Activated naive CD4-positive, alpha-beta T cell treated with anti-CD3 and anti-CD28 coated beads for 36 hours (primary cell): ENCODE results near the gene ACACB. TPM values are rescaled to one million over a fixed set of nuclear protein-coding genes. Genes with fewer than 3 reads are reported as not detected.
A peak's percentile ranks its signal among the peaks of the same experiment; 100 is the strongest.

Experiments used
- CTCF ChIA-PET: fragments of 350-600 bp; sonication (Branson Sonifier 250); formaldehyde crosslinking; loops from one replicate; lab custom pipeline; 2021; ENCODE audit warnings: antibody characterized with exemption; lab: Charles Lee
- DNase-seq: peaks from one replicate; pipeline ENCODE4 v3.0.0-alpha.2; 2020
- H3K27ac Mint-ChIP-seq: one replicate; pipeline ENCODE4 v1.8.0; 2021; ENCODE audit warnings: mild to moderate bottlenecking, mixed read lengths
- H3K27me3 Mint-ChIP-seq: one replicate; pipeline ENCODE4 v1.8.0; 2021; ENCODE audit warnings: low read depth, mixed read lengths
- H3K36me3 Mint-ChIP-seq: one replicate; pipeline ENCODE4 v1.8.0; 2021; ENCODE audit warnings: low read depth, mixed read lengths
- H3K4me1 Mint-ChIP-seq: one replicate; pipeline ENCODE4 v1.8.0; 2021; ENCODE audit warnings: low read depth, mixed read lengths
- H3K4me3 Mint-ChIP-seq: one replicate; pipeline ENCODE4 v1.8.0; 2021; ENCODE audit warnings: mild to moderate bottlenecking, moderate library complexity, mixed read lengths
- H3K9me3 Mint-ChIP-seq: one replicate; pipeline ENCODE4 v1.8.0; 2021; ENCODE audit warnings: mixed read lengths
- intact Hi-C: fragments of 100-400 bp; cut with micrococcal nuclease; formaldehyde crosslinking; loops from one replicate; pipeline ENCODE4 v1.15.1; 2023
- total RNA-seq, 2 experiments: library from RNA; stranded (reverse); gene quantifications; one replicate each; pipeline ENCODE4 v1.2.3, GENCODE V29; 2021

Gene ACACB
- total RNA-seq, 2 experiments from 2014 or later, result 11.0 to 11.8 TPM

DNA sequence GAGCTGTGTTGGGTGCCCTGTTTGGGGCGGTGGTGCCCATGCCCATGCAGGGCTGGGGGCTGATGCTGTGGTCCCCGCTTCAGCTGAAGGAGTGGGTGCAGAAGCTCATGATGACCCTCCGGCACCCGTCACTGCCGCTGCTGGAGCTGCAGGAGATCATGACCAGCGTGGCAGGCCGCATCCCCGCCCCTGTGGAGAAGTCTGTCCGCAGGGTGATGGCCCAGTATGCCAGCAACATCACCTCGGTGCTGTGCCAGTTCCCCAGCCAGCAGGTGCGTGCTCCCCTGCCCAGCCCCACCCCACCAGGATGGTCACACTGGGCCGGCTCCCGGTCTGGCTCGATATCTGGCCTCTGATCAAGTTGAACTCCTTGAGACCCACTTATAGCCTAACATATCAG lies 92.7 kb downstream of the ACACB start:
- DNase-seq, result no peak
- intact Hi-C loops, result no loop called here

GRCh38 chr12:109212460-109213115 lies 96.2 kb downstream of the ACACB start:
- Mint-ChIP-seq H3K4me1 (no peaks in the 10 kb centered on the region), H3K36me3 (peaks cover 6% of the 10 kb centered on the region), H3K27ac (no peak overlapping the region), H3K4me3 (no peak overlapping the region), H3K27me3 (no peaks in the 10 kb centered on the region), H3K9me3 (no peaks in the 10 kb centered on the region)
- CTCF ChIA-PET, result no interaction called here
- no peak for DNase-seq
- intact Hi-C loops, result no loop called here

More for the DNA sequence above, 92.7 kb downstream of the ACACB start:
- H3K9me3 Mint-ChIP-seq, result no peaks in the 10 kb centered on the region
- CTCF ChIA-PET, result interaction anchor here (0.5 kb wide), 1 partner anchor 12 kb away, joined by 3 read pairs; no protein-coding TSS in a partner anchor
- no peaks in the 10 kb centered on the region for H3K27me3 Mint-ChIP-seq
- no peak overlapping the region for H3K4me3 Mint-ChIP-seq
- H3K4me1 Mint-ChIP-seq, result no peaks in the 10 kb centered on the region
- H3K27ac Mint-ChIP-seq, result no peak overlapping the region
- H3K36me3 Mint-ChIP-seq, result peaks cover 1% of the 10 kb centered on the region

GRCh38 chr12:109214131-109214530 lies 97.7 kb downstream of the ACACB start:
- peaks cover 6% of the 10 kb centered on the region for H3K36me3 Mint-ChIP-seq
- H3K4me1 Mint-ChIP-seq, result no peaks in the 10 kb centered on the region
- intact Hi-C loops, result no loop called here
- CTCF ChIA-PET, result no interaction called here
- H3K27me3 Mint-ChIP-seq, result no peaks in the 10 kb centered on the region
- no peak overlapping the region for H3K27ac Mint-ChIP-seq
- no peak overlapping the region for H3K4me3 Mint-ChIP-seq
- no peak for DNase-seq
- H3K9me3 Mint-ChIP-seq, result no peaks in the 10 kb centered on the region

DNA sequence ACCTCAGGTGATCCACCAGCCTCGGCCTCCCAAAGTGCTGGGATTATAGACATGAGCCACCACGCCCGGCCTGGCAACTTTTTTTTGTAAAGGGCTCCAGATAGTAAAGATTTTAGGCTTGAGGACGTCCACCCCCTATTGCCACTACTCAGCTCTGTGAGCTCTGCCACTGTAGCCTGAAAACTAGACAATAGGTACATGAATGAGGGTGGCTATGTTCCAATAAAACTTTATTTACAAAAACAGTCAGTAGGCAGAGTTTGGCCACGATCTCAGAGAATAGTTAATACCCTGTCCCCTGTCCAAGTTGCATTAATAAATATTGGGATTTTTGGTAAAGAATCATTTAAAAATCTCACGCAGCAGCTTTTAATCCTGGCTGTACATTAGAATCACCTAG lies 102.6 kb downstream of the ACACB start:
- H3K27ac Mint-ChIP-seq, result no peak overlapping the region
- no peaks in the 10 kb centered on the region for H3K27me3 Mint-ChIP-seq
- H3K4me1 Mint-ChIP-seq, result no peaks in the 10 kb centered on the region
- H3K9me3 Mint-ChIP-seq, result no peaks in the 10 kb centered on the region
- intact Hi-C loops, result no loop called here
- CTCF ChIA-PET, result no interaction called here
- H3K4me3 Mint-ChIP-seq, result no peak overlapping the region
- H3K36me3 Mint-ChIP-seq, result peaks cover 6% of the 10 kb centered on the region
- no peak for DNase-seq

GRCh38 chr12:109219938-109220337 lies 103.6 kb downstream of the ACACB start:
- no peak overlapping the region for H3K4me3 Mint-ChIP-seq
- H3K9me3 Mint-ChIP-seq, result no peaks in the 10 kb centered on the region
- intact Hi-C loops, result no loop called here
- peaks cover 8% of the 10 kb centered on the region for H3K36me3 Mint-ChIP-seq
- H3K4me1 Mint-ChIP-seq, result no peaks in the 10 kb centered on the region
- CTCF ChIA-PET, result no interaction called here
- H3K27me3 Mint-ChIP-seq, result no peaks in the 10 kb centered on the region
- DNase-seq, result no peak
- no peak overlapping the region for H3K27ac Mint-ChIP-seq

- no peak overlapping the region for H3K4me3 Mint-ChIP-seq
- CTCF ChIA-PET, result interaction anchor here (0.6 kb wide), 1 partner anchor 13 kb away, joined by 3 read pairs; no protein-coding TSS in a partner anchor
- no peaks in the 10 kb centered on the region for H3K9me3 Mint-ChIP-seq
- H3K27me3 Mint-ChIP-seq, result no peaks in the 10 kb centered on the region
- no peak for DNase-seq
- no peak overlapping the region for H3K27ac Mint-ChIP-seq
- H3K4me1 Mint-ChIP-seq, result no peaks in the 10 kb centered on the region
- intact Hi-C loops, result no loop called here
- peaks cover 8% of the 10 kb centered on the region for H3K36me3 Mint-ChIP-seq
Observed at GRCh38 chr12:109221277-109221931, 105.0 kb downstream of the ACACB start.

- CTCF ChIA-PET, result no interaction called here
- Mint-ChIP-seq H3K36me3 (peaks cover 4% of the 10 kb centered on the region), H3K4me1 (no peaks in the 10 kb centered on the region), H3K27ac (no peak overlapping the region), H3K27me3 (no peaks in the 10 kb centered on the region), H3K4me3 (no peak overlapping the region), H3K9me3 (no peaks in the 10 kb centered on the region)
- intact Hi-C loops, result no loop called here
- DNase-seq, result no peak
Observed at GRCh38 chr12:109222062-109222461, 105.7 kb downstream of the ACACB start.

- Mint-ChIP-seq H3K27me3 (no peaks in the 10 kb centered on the region), H3K4me1 (no peaks in the 10 kb centered on the region), H3K9me3 (no peaks in the 10 kb centered on the region), H3K27ac (no peak overlapping the region), H3K36me3 (peaks cover 3% of the 10 kb centered on the region), H3K4me3 (no peak overlapping the region)
- intact Hi-C loops, result no loop called here
- CTCF ChIA-PET, result no interaction called here
- DNase-seq, result no peak
Observed at GRCh38 chr12:109222496-109222895, 106.1 kb downstream of the ACACB start.

DNA sequence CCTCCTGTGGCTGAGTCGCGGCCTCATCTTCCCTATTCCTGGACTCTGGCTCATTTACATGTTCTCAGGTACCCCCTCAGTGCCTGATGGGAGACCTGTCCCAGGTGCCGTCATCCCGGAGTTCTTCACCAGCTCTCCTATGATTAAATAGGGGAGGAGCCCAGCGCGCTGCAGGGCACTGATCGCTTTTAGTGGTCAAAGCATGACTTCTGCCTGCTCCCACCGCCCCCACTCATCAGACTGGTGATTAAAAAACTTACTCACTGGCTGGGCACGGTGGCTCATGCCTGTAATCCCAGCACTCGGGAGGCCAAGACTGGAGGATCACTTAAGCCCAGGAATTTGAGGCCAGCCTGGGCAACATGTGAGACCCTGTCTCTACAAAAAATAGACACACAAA lies 106.8 kb downstream of the ACACB start:
- H3K36me3 Mint-ChIP-seq, result peaks cover 3% of the 10 kb centered on the region
- no peak for DNase-seq
- intact Hi-C loops, result no loop called here
- no peaks in the 10 kb centered on the region for H3K4me1 Mint-ChIP-seq
- no peaks in the 10 kb centered on the region for H3K27me3 Mint-ChIP-seq
- no peaks in the 10 kb centered on the region for H3K9me3 Mint-ChIP-seq
- H3K27ac Mint-ChIP-seq, result no peak overlapping the region
- CTCF ChIA-PET, result interaction anchor here (0.7 kb wide), 1 partner anchor 374 kb away, joined by 3 read pairs; no protein-coding TSS in a partner anchor
- H3K4me3 Mint-ChIP-seq, result no peak overlapping the region

DNA sequence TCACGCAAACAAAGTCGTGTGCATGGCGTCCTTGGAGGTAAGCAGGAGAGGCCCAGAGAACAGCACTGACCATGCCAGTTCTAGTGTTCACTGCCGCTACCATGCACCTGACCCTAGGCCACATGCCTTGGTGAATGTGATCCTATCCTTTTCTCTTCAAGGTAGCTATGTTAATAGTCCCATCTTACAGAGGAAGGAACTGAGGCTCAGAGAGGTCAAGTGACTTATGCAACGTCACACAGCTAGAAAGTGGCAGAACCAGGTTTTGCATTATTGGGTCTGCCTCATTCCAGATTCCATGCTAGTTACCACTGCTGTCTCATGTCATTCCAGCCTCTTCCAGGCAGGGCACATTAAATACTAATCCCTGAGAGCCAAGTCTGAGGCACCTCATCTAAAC lies 107.5 kb downstream of the ACACB start:
- Mint-ChIP-seq H3K9me3 (no peaks in the 10 kb centered on the region), H3K27me3 (no peaks in the 10 kb centered on the region), H3K4me3 (no peak overlapping the region), H3K27ac (no peak overlapping the region), H3K4me1 (no peaks in the 10 kb centered on the region), H3K36me3 (peaks cover 3% of the 10 kb centered on the region)
- intact Hi-C loops, result no loop called here
- CTCF ChIA-PET, result interaction anchor here (0.7 kb wide), 1 partner anchor 373 kb away, joined by 3 read pairs; no protein-coding TSS in a partner anchor
- no peak for DNase-seq

- H3K9me3 Mint-ChIP-seq, result no peaks in the 10 kb centered on the region
- H3K4me3 Mint-ChIP-seq, result no peak overlapping the region
- CTCF ChIA-PET, result no interaction called here
- DNase-seq, result no peak
- intact Hi-C loops, result no loop called here
- no peaks in the 10 kb centered on the region for H3K27me3 Mint-ChIP-seq
- H3K4me1 Mint-ChIP-seq, result no peaks in the 10 kb centered on the region
- H3K27ac Mint-ChIP-seq, result no peak overlapping the region
- H3K36me3 Mint-ChIP-seq, result peaks cover 4% of the 10 kb centered on the region
Observed at GRCh38 chr12:109228664-109229063, 112.3 kb downstream of the ACACB start.

DNA sequence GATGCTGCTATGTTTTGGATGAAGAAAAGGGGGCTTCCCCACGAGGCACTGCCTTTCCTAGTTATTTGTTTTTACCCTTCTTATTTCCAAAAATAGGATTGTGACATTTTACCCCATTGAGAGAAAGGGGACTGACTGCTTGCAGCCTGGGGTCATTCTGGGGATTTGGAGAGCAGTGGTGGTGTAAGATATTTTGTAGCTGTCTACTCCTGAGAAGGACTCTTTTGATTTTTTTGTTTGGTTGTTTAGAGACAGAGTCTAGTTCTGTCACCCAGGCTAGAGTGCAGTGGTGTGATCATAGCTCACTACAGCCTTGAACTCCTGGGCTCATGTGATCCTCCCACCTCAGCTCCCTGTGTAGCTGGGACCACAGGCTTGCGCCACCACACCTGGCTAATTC lies 113.8 kb downstream of the ACACB start:
- Mint-ChIP-seq H3K36me3 (peaks cover 2% of the 10 kb centered on the region), H3K4me1 (no peaks in the 10 kb centered on the region), H3K27me3 (no peaks in the 10 kb centered on the region), H3K27ac (peak overlapping the region; percentile 24), H3K4me3 (no peak overlapping the region), H3K9me3 (no peaks in the 10 kb centered on the region)
- intact Hi-C loops, result no loop called here
- CTCF ChIA-PET, result no interaction called here
- no peak for DNase-seq

DNA sequence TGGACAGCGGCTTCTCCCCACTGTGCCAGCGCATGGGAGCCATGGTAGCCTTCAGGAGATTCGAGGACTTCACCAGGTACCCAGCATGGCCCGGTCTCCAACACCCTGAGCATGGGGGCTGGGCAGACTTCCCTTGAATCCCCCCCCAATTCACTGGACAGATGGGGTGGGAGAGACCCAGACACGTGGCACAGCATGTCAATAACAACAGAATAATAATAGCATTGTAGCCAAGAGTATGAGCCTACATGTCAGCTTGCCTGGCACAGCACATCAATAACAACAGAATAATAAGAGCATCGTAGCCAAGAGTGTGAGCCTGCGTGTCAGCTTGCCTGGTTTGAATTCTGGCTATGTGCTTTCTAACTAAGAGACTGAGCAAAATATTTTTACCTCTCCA lies 116.3 kb downstream of the ACACB start:
- Mint-ChIP-seq H3K9me3 (no peaks in the 10 kb centered on the region), H3K27ac (no peak overlapping the region), H3K4me3 (no peak overlapping the region), H3K4me1 (no peaks in the 10 kb centered on the region), H3K36me3 (peaks cover 5% of the 10 kb centered on the region), H3K27me3 (no peaks in the 10 kb centered on the region)
- CTCF ChIA-PET, result no interaction called here
- DNase-seq, result no peak
- intact Hi-C loops, result no loop called here
